ENCODE results near the gene ANKS1B. TPM values are rescaled to one million over a fixed set of nuclear protein-coding genes. Genes with fewer than 3 reads are reported as not detected.
A peak's percentile ranks its signal among the peaks of the same experiment; 100 is the strongest.

Gene ANKS1B
- total and polyA plus RNA-seq, 10 of the 15 experiments (the other 5 are each of a cell fraction or from before 2014, with no cell fraction given): 0.16 to 1.3 (median 0.82) TPM; not detected in 7

GRCh38 chr12:99439399-99439798, 545.3 kb downstream of the ANKS1B start (continued):
- TF ChIP-seq ZBTB40 (IDR thresholded peaks at IDR 0.05; ENCODE audit: borderline replicate concordance): no peak
- TF ChIP-seq CHD4 (IDR thresholded peaks at IDR 0.05): no peak
- no peak for TF ChIP-seq FOXK2 (IDR thresholded peaks at IDR 0.05)
- no peak for TF ChIP-seq E2F8 (IDR thresholded peaks at IDR 0.05; ENCODE audit: low read depth, partially characterized antibody)

- POLR2A ChIA-PET: no interaction called here
- Histone ChIP-seq H3K27ac (ENCODE audit: control insufficient read depth, insufficient read depth) (no peak overlapping the region; the same call in 1 of the 2 replicates), H2AFZ (ENCODE audit: control insufficient read depth, low read depth, low read length) (no peak overlapping the region), H3K9ac (ENCODE audit: control insufficient read depth, insufficient read depth, low read length) (no peak overlapping the region), H3K9me3 (replicated peaks; ENCODE audit: control insufficient read depth, insufficient read depth, low read length) (no peaks in the 10 kb centered on the region; the same call in 2 of the 3 replicates), H3K36me3 (ENCODE audit: control insufficient read depth in 2 of 2, insufficient read depth in 2 of 2, low read length in 1 of 2) (no peaks in the 10 kb centered on the region), H3K4me1 (ENCODE audit: control insufficient read depth, insufficient read depth, low read length) (no peaks in the 10 kb centered on the region), H3K27me3 (replicated peaks in 1 of 2; ENCODE audit: control insufficient read depth in 2 of 2, insufficient read depth in 2 of 2, low read length in 1 of 2) (no peaks in the 10 kb centered on the region), H4K20me1 (ENCODE audit: control insufficient read depth, insufficient read depth) (no peaks in the 10 kb centered on the region), H3K4me3 (no peak overlapping the region), H3K4me2 (ENCODE audit: control insufficient read depth, insufficient read depth) (peak overlapping the region; percentile 15), H3K79me2 (ENCODE audit: control insufficient read depth, insufficient read depth, low read length) (no peaks in the 10 kb centered on the region)
- SMC1A ChIA-PET (ENCODE audit: uncharacterized antibody, unreplicated experiment): interaction anchor here (0.7 to 1.5 kb wide), 4 partner anchors 14 to 55 kb away, joined by 3 to 7 read pairs (median 4); no protein-coding TSS in a partner anchor
- in situ Hi-C loops (cut with MboI) (no loop called here), intact Hi-C loops (cut with micrococcal nuclease; ENCODE audit: unreplicated experiment) (loop anchor here (2.0 to 5.0 kb wide), 2 partner anchors 54 to 94 kb away; no protein-coding TSS in a partner anchor)
- FAIRE-seq (no peak), DNase-seq (ENCODE audit: low read depth, low spot score) (peak; percentile 73), ATAC-seq (peak; percentile 94)
- CTCF ChIA-PET: interaction anchor here (0.5 to 1.6 kb wide), 6 partner anchors 9 to 393 kb away, joined by 3 to 4 read pairs (median 3); partner anchors contain the start of gene GARIN6
- no TSS peak for BruUV-seq (replicated peaks)
- RAD21 ChIA-PET (ENCODE audit: unreplicated experiment): interaction anchor here (0.7 to 1.7 kb wide), 2 partner anchors 46 to 164 kb away, joined by 3 to 5 read pairs; no protein-coding TSS in a partner anchor
- TF ChIP-seq ZNF622 (IDR thresholded peaks at IDR 0.05) (no peak), ZNF217 (IDR thresholded peaks at IDR 0.05) (peak; percentile 99), MEF2B (IDR thresholded peaks at IDR 0.05; ENCODE audit: partially characterized antibody, poor library complexity, severe bottlenecking) (peak; percentile 75), ZNF24 (IDR thresholded peaks at IDR 0.05) (peak; percentile 88), NR2F1 (conservative IDR thresholded peaks at IDR 0.05) (peak; percentile 99), CBX5 (IDR thresholded peaks at IDR 0.05; ENCODE audit: low read depth) (peak; percentile 73; the same call in 1 of the 2 replicates), JUNB (IDR thresholded peaks at IDR 0.05) (peak; percentile 100), ZBTB33 (IDR thresholded peaks at IDR 0.05) (no peak), BCL3 (IDR thresholded peaks at IDR 0.05; ENCODE audit: borderline replicate concordance, insufficient read depth, low read depth, low read length, poor library complexity, severe bottlenecking) (peak; percentile 95)
Observed at GRCh38 chr12:99436584-99436983, 548.2 kb downstream of the ANKS1B start.
